Measurements from ENCODE around the gene ARID5A.
A peak's percentile ranks its signal among the peaks of the same experiment; 100 is the strongest.
"Not testable (repeated sequence)": the region's sequence is repeated elsewhere in the genome, so short reads cannot be mapped to it uniquely, and the experiment has no call there.

Gene ARID5A

GRCh38 chr2:96540136-96540535 lies 3.6 kb downstream of the ARID5A start:
- DNase-seq (ENCODE audit: low spot score): no peak

GRCh38 chr2:96541398-96542152 lies 5.0 kb downstream of the ARID5A start:
- no peak for DNase-seq (ENCODE audit: low spot score)

- no peak for DNase-seq (ENCODE audit: low spot score)
Observed at GRCh38 chr2:96542357-96542977, 5.9 kb downstream of the ARID5A start.

- DNase-seq (ENCODE audit: low spot score): no peak
Observed at GRCh38 chr2:96546321-96546720, 9.8 kb downstream of the ARID5A start.

- DNase-seq (ENCODE audit: low spot score): no peak
Observed at GRCh38 chr2:96546797-96547196, 10.2 kb downstream of the ARID5A start.

- no peak for DNase-seq (ENCODE audit: low spot score)
Observed at GRCh38 chr2:96547203-96547641, 10.7 kb downstream of the ARID5A start.

- DNase-seq (ENCODE audit: low spot score): peak; percentile 46
Observed at GRCh38 chr2:96547731-96548171, 11.2 kb downstream of the ARID5A start.

- no peak for DNase-seq (ENCODE audit: low spot score)
Observed at GRCh38 chr2:96548558-96549465, 12.3 kb downstream of the ARID5A start.

GRCh38 chr2:96549466-96549785 lies 12.9 kb downstream of the ARID5A start:
- DNase-seq (ENCODE audit: low spot score): no peak

GRCh38 chr2:96549967-96550786 lies 13.6 kb downstream of the ARID5A start:
- no peak for DNase-seq (ENCODE audit: low spot score)

GRCh38 chr2:96550787-96551604 lies 14.4 kb downstream of the ARID5A start:
- no peak for DNase-seq (ENCODE audit: low spot score)

GRCh38 chr2:96551605-96552314 lies 15.2 kb downstream of the ARID5A start:
- no peak for DNase-seq (ENCODE audit: low spot score)

- no peak for DNase-seq (ENCODE audit: low spot score)
Observed at GRCh38 chr2:96552315-96553175, 16.0 kb downstream of the ARID5A start.

- no peak for DNase-seq (ENCODE audit: low spot score)
Observed at GRCh38 chr2:96553176-96553956, 16.8 kb downstream of the ARID5A start.

GRCh38 chr2:96553957-96554292 lies 17.4 kb downstream of the ARID5A start:
- DNase-seq (ENCODE audit: low spot score): not testable (repeated sequence)

GRCh38 chr2:96554293-96555145 lies 18.0 kb downstream of the ARID5A start:
- DNase-seq (ENCODE audit: low spot score): peak; percentile 78

- no peak for DNase-seq (ENCODE audit: low spot score)
Observed at GRCh38 chr2:96555146-96555610, 18.6 kb downstream of the ARID5A start.
